HepG2 (cell line): ENCODE data around the gene CYB5R3. TPM values are rescaled to one million over a fixed set of nuclear protein-coding genes. Genes with fewer than 3 reads are reported as not detected.

Source experiments
- ATAC-seq: fragments of 200-7000 bp; cut with Tn5 transposase; 3 replicates; pipeline ENCODE4 v1.9.1; 2020; ENCODE audit warnings: mild to moderate bottlenecking, moderate library complexity
- BruUV-seq: library from RNA; stranded (reverse); fragments of 400-500 nt; replicated peaks from 2 replicates; lab custom pipeline; 2021; lab: Mats Ljungman, UMichigan
- CTCF ChIA-PET: fragments of 300-600 bp; formaldehyde crosslinking; extraction: SDS; loops from one replicate; lab custom pipeline; 2021; ENCODE audit warnings: low total read pairs, inconsistent platforms, low intra/inter-chr PET ratio; lab: Yijun Ruan, JAX
- POLR2A ChIA-PET: fragments of 350-600 bp; sonication (Branson Sonifier 250); formaldehyde crosslinking; loops from one replicate; lab custom pipeline; 2020; ENCODE audit warnings: antibody characterized with exemption, inconsistent platforms; lab: Yijun Ruan, JAX
- DNase-seq: peaks from one replicate; pipeline ENCODE4 v3.0.0-alpha.2; 2015; ENCODE audit warnings: low spot score
- FAIRE-seq: peaks from 3 replicates; lab custom pipeline; 2011; peaks lifted over from hg19 to GRCh38; lab: Jason Lieb, UNC
- H2AFZ ChIP-seq: one replicate; pipeline ENCODE4 v1.6.1; 2011; ENCODE audit warnings: low read length, inconsistent platforms
- H3K27ac ChIP-seq: fragments of 300-600 bp; 3 replicates; pipeline ENCODE4 v1.8.0; 2011; ENCODE audit warnings: mixed run types, mild to moderate bottlenecking, mixed read lengths, low read length, inconsistent platforms; ENCODE audit not compliant: insufficient read depth; ENCODE audit errors: extremely low read length
- H3K27me3 ChIP-seq, 2 experiments: fragments of 200-600 bp in 1 of 2; 2 replicates in 1 of 2; 3 replicates in 1 of 2; pipeline versions ENCODE4 v1.6.0 to v1.8.0; 2011; ENCODE audit warnings: low read length in 2 of 2, mild to moderate bottlenecking in 2 of 2, moderate library complexity in 2 of 2, inconsistent platforms in 1 of 2; ENCODE audit not compliant: insufficient read depth in 2 of 2, control insufficient read depth in 1 of 2
- H3K36me3 ChIP-seq, 2 experiments: fragments of 200-600 bp in 1 of 2; replicated peaks in 1 of 2; 2 replicates in 1 of 2; 3 replicates in 1 of 2; pipeline versions ENCODE4 v1.5.1 to v1.8.0; 2011; ENCODE audit warnings: low read length in 2 of 2, inconsistent platforms in 1 of 2; ENCODE audit not compliant: insufficient read depth in 2 of 2, control insufficient read depth in 1 of 2
- H3K4me1 ChIP-seq: 2 replicates; pipeline ENCODE4 v1.5.1; 2012; ENCODE audit warnings: low read length, inconsistent platforms; ENCODE audit not compliant: insufficient read depth
- H3K4me2 ChIP-seq: 2 replicates; pipeline ENCODE4 v1.6.0; 2011; ENCODE audit warnings: low read depth, low read length, inconsistent platforms
- H3K4me3 ChIP-seq, 3 experiments: fragments of 200-600 bp in 1 of 3; sonication (generic), shearing (Covaris generic) in 1 of 3; replicated peaks in 1 of 3; 2 replicates each; pipeline ENCODE4 v1.5.1; 2011 to 2016; ENCODE audit warnings: low read length in 3 of 3, inconsistent platforms in 2 of 3, low read depth in 2 of 3, mild to moderate bottlenecking in 2 of 3, control low read depth in 1 of 3, mixed read lengths in 1 of 3; ENCODE audit not compliant: insufficient read depth in 1 of 3
- H3K79me2 ChIP-seq: one replicate; pipeline ENCODE4 v1.6.1; 2011; ENCODE audit warnings: low read length, inconsistent platforms; ENCODE audit not compliant: insufficient read depth
- H3K9ac ChIP-seq: 2 replicates; pipeline ENCODE4 v1.6.0; 2011; ENCODE audit warnings: mild to moderate bottlenecking, low read depth, low read length, inconsistent platforms; ENCODE audit not compliant: insufficient read depth
- H3K9me3 ChIP-seq: 2 replicates; pipeline ENCODE4 v1.5.1; 2012; ENCODE audit warnings: mild to moderate bottlenecking, low read length
- H4K20me1 ChIP-seq: 2 replicates; pipeline ENCODE4 v1.6.0; 2011; ENCODE audit warnings: inconsistent platforms, mild to moderate bottlenecking, low read length, moderate library complexity; ENCODE audit not compliant: insufficient read depth
- ETS1 ChIP-seq: sonication (generic); formaldehyde crosslinking; IDR thresholded peaks from 2 replicates; pipeline ENCODE4 v1.4.0; 2020; ENCODE audit warnings: missing genetic modification reagents
- MAZ ChIP-seq, 2 experiments: sonication (generic) in 1 of 2; formaldehyde crosslinking in 1 of 2; IDR thresholded peaks; 2 replicates each; pipeline versions ENCODE4 v1.5.0 to v1.6.1; 2012 to 2020; ENCODE audit warnings: low read depth in 2 of 2, mild to moderate bottlenecking in 2 of 2, borderline replicate concordance in 1 of 2, improper control_type of control experiment in 1 of 2, low read length in 1 of 2, missing genetic modification reagents in 1 of 2, moderate library complexity in 1 of 2
- MIER2 ChIP-seq: IDR thresholded peaks from 2 replicates; pipeline ENCODE4 v1.6.1; 2016; ENCODE audit warnings: missing biosample characterization, missing genetic modification reagents
- PRPF4 ChIP-seq: fragments of 200-400 bp; formaldehyde crosslinking; IDR thresholded peaks from 2 replicates; pipeline ENCODE4 v1.6.1; 2016; ENCODE audit warnings: low read length, low read depth; ENCODE audit not compliant: poor library complexity, severe bottlenecking
- RCOR2 ChIP-seq: IDR thresholded peaks from 2 replicates; pipeline ENCODE4 v1.6.1; 2016; ENCODE audit warnings: missing biosample characterization, missing genetic modification reagents
- RNF2 ChIP-seq: fragments of 450-650 bp; conservative IDR thresholded peaks from 2 replicates; pipeline ENCODE4 v1.6.1; 2016; ENCODE audit warnings: low read depth
- SAP130 ChIP-seq: IDR thresholded peaks from 2 replicates; pipeline ENCODE4 v1.6.1; 2016; ENCODE audit warnings: low read depth
- SOX13 ChIP-seq, 3 experiments: fragments of 450-650 bp in 1 of 3; sonication (generic) in 1 of 3; formaldehyde crosslinking in 1 of 3; IDR thresholded peaks in 2 of 3; conservative IDR thresholded peaks in 1 of 3; 2 replicates each; pipeline versions ENCODE4 v1.5.0 to v1.6.1; 2016 to 2020; ENCODE audit warnings: antibody characterized with exemption in 1 of 3, mild to moderate bottlenecking in 1 of 3, missing compliant biosample characterization in 1 of 3, missing genetic modification reagents in 1 of 3, moderate library complexity in 1 of 3
- TAF15 ChIP-seq: fragments of 200-400 bp; formaldehyde crosslinking; IDR thresholded peaks from one replicate; pipeline ENCODE4 v1.6.1; 2018; ENCODE audit warnings: mild to moderate bottlenecking, low read depth, low read length; ENCODE audit not compliant: poor library complexity, severe bottlenecking
- TERF1 ChIP-seq: sonication (generic); formaldehyde crosslinking; IDR thresholded peaks from 2 replicates; pipeline ENCODE4 v1.8.0; 2022; ENCODE audit warnings: mild to moderate bottlenecking, missing genetic modification reagents, moderate library complexity
- TIGD3 ChIP-seq: sonication (generic); formaldehyde crosslinking; IDR thresholded peaks from 2 replicates; pipeline ENCODE4 v1.5.1; 2020; ENCODE audit warnings: mild to moderate bottlenecking, missing genetic modification reagents, borderline replicate concordance
- ZBTB43 ChIP-seq: sonication (generic); formaldehyde crosslinking; conservative IDR thresholded peaks from 2 replicates; pipeline ENCODE4 v1.4.0; 2020; ENCODE audit warnings: missing genetic modification reagents
- ZFX ChIP-seq: sonication (generic); formaldehyde crosslinking; IDR thresholded peaks from 2 replicates; pipeline ENCODE4 v1.4.0; 2020; ENCODE audit warnings: mild to moderate bottlenecking, low read depth, missing genetic modification reagents, moderate library complexity
- ZNF331 ChIP-seq: sonication (generic); formaldehyde crosslinking; IDR thresholded peaks from 2 replicates; pipeline ENCODE4 v1.4.0; 2020; ENCODE audit warnings: missing genetic modification reagents
- ZNF577 ChIP-seq: sonication (generic); formaldehyde crosslinking; IDR thresholded peaks from 2 replicates; pipeline ENCODE4 v1.4.0; 2020; ENCODE audit warnings: mild to moderate bottlenecking, low read depth, missing genetic modification reagents, borderline replicate concordance
- WGBS: methylation state at CpG from one replicate; pipeline ENCODE4 v1.1.6; 2017; ENCODE audit warnings: low lambda C conversion rate; 5-methylcytosine and 5-hydroxymethylcytosine counted together
- in situ Hi-C: cut with HindIII; loops from 2 replicates; pipeline ENCODE4 v1.10.0; 2017; ENCODE audit warnings: low pct_unique_long_range_greater_than_20kb; ENCODE audit not compliant: extremely low pct_ligation_motif_present
- intact Hi-C: fragments of 100-400 bp; cut with micrococcal nuclease; formaldehyde crosslinking; loops from one replicate; pipeline ENCODE4 v1.10.0; 2022; ENCODE audit not compliant: unreplicated experiment
- polyA plus RNA-seq, 8 experiments: library from polyadenylated mRNA; depleted of rRNA in 3 of 8; stranded (reverse) in 7 of 8; unstranded in 1 of 8; fragments of >200 nt; fragmentation: Illumina TruSeq in 4 of 8; extraction: Trizol in 4 of 8; gene quantifications; 2 replicates each; pipeline versions ENCODE4 v1.2.1 to v1.2.3, GENCODE V29; 2011 to 2016; ENCODE audit warnings: low read depth in 4 of 8, missing spikeins in 1 of 8, mixed read lengths in 1 of 8; ENCODE audit not compliant: insufficient read depth in 1 of 8
- total RNA-seq, 5 experiments: library from RNA; depleted of rRNA; stranded (reverse); fragments of >200 nt; fragmentation: Illumina TruSeq; extraction: Trizol; gene quantifications; 2 replicates each; pipeline ENCODE4 v1.2.3, GENCODE V29; 2016; ENCODE audit warnings: low read depth in 1 of 5

CYB5R3 gene
- total and polyA plus RNA-seq, 2 of the 13 experiments (the other 11 are each of a cell fraction or from before 2014, with no cell fraction given) = 32.4 to 305 TPM

- ATAC-seq = peak; percentile 47
- intact Hi-C loops (loop anchor here (10.0 kb wide), 2 partner anchors 156 to 206 kb away; partner anchors contain the start of gene ARFGAP3), in situ Hi-C loops (no loop called here)
- WGBS = under 1% methylated on average over 16 of the region's 49 CpGs
- Histone ChIP-seq H3K79me2 (peaks cover 53% of the 10 kb centered on the region), H3K4me3 (peak overlapping the region; percentile 84 to 100 (median 100)), H3K9me3 (no peaks in the 10 kb centered on the region), H2AFZ (no peak overlapping the region), H3K36me3 (no peaks in the 10 kb centered on the region; a peak in 2 of 5 replicates), H3K4me2 (peak overlapping the region; percentile 96), H3K27ac (peak overlapping the region; percentile 97), H3K27me3 (no peaks in the 10 kb centered on the region; a peak in 1 of 5 replicates), H4K20me1 (peaks cover 6% of the 10 kb centered on the region; the same call in 1 of the 2 replicates), H3K4me1 (peaks cover 79% of the 10 kb centered on the region), H3K9ac (peak overlapping the region; percentile 98)
- CTCF ChIA-PET = no interaction called here
- TSS peak; percentile 82 for BruUV-seq
- peak; percentile 81 for FAIRE-seq
- POLR2A ChIA-PET = interaction anchor here (0.9 to 4.4 kb wide), 12 partner anchors 10 to 152 kb away, joined by 3 to 45 read pairs (median 5); partner anchors contain the start of gene POLDIP3
- peak; percentile 82 for DNase-seq
- no peak for TF ChIP-seq TAF15
- TF ChIP-seq ETS1 (CRISPR knock-in tag) = peak; percentile 60; the same call in 1 of the 2 replicates
- TF ChIP-seq TIGD3 = no peak
- no peak for TF ChIP-seq SOX13 (IDR thresholded peaks at IDR 0.05)
- TF ChIP-seq SOX13 (CRISPR knock-in tag; conservative IDR thresholded peaks at IDR 0.05 in 1 of 2, IDR thresholded peaks at IDR 0.05 in 1 of 2) = peak in 1 of 2 experiments; percentile 46; a peak in 1 of 4 replicates
- no peak for TF ChIP-seq MAZ (IDR thresholded peaks at IDR 0.05; ENCODE audit: borderline replicate concordance, low read depth, low read length)
- peak; percentile 67; the same call in 1 of the 2 replicates for TF ChIP-seq MAZ (CRISPR knock-in tag; IDR thresholded peaks at IDR 0.05; ENCODE audit: low read depth)
- peak; percentile 91 for TF ChIP-seq RCOR2 (CRISPR knock-in tag)
- TF ChIP-seq ZNF577 (CRISPR knock-in tag) = no peak
- TF ChIP-seq ZBTB43 = peak; percentile 96
- peak; percentile 78 for TF ChIP-seq ZFX (CRISPR knock-in tag)
- TF ChIP-seq PRPF4 = no peak
- TF ChIP-seq RNF2 = no peak
- TF ChIP-seq TERF1 (CRISPR knock-in tag) = no peak
- TF ChIP-seq SAP130 (CRISPR knock-in tag) = peak; percentile 96
- TF ChIP-seq ZNF331 (CRISPR knock-in tag) = peak; percentile 56; the same call in 1 of the 2 replicates
- TF ChIP-seq MIER2 (CRISPR knock-in tag) = no peak
Measured at GRCh38 chr22:42648368-42649245, 585 bp downstream of the CYB5R3 start.
